Astrocyte (in vitro differentiated cells and primary cell): ENCODE results near the gene SMARCD2. TPM values are rescaled to one million over a fixed set of nuclear protein-coding genes. Genes with fewer than 3 reads are reported as not detected.

Source experiments
- DNase-seq: peaks from one replicate; pipeline ENCODE4 v3.0.0-alpha.2; 2010; ENCODE audit warnings: low read depth
- FAIRE-seq: peaks from 2 replicates; lab custom pipeline; 2011; peaks lifted over from hg19 to GRCh38; lab: Jason Lieb, UNC
- H2AFZ ChIP-seq: 2 replicates; pipeline ENCODE4 v1.6.0; 2012; ENCODE audit warnings: low read depth, low read length, inconsistent platforms
- H3K27ac ChIP-seq: 2 replicates; pipeline ENCODE4 v1.5.1; 2011; ENCODE audit warnings: low read depth, low read length, inconsistent platforms
- H3K27me3 ChIP-seq: 2 replicates; pipeline ENCODE4 v1.6.0; 2011; ENCODE audit warnings: low read length, inconsistent platforms; ENCODE audit not compliant: insufficient read depth
- H3K36me3 ChIP-seq: 2 replicates; pipeline ENCODE4 v1.5.1; 2011; ENCODE audit warnings: low read length, inconsistent platforms; ENCODE audit not compliant: insufficient read depth
- H3K4me1 ChIP-seq: 2 replicates; pipeline ENCODE4 v1.5.1; 2011; ENCODE audit warnings: low read length, inconsistent platforms; ENCODE audit not compliant: insufficient read depth
- H3K4me2 ChIP-seq: 2 replicates; pipeline ENCODE4 v1.6.0; 2012; ENCODE audit warnings: low read length, inconsistent platforms
- H3K4me3 ChIP-seq: 2 replicates; pipeline ENCODE4 v1.5.1; 2011; ENCODE audit warnings: low read depth, mild to moderate bottlenecking, low read length, inconsistent platforms; ENCODE audit not compliant: insufficient read depth
- H3K79me2 ChIP-seq: 2 replicates; pipeline ENCODE4 v1.6.0; 2012; ENCODE audit warnings: mild to moderate bottlenecking, low read length, inconsistent platforms; ENCODE audit not compliant: insufficient read depth
- H3K9ac ChIP-seq: 2 replicates; pipeline ENCODE4 v1.6.0; 2012; ENCODE audit warnings: mild to moderate bottlenecking, low read length, inconsistent platforms
- H3K9me3 ChIP-seq: 2 replicates; pipeline ENCODE4 v1.5.1; 2012; ENCODE audit warnings: low read depth, mild to moderate bottlenecking, low read length, inconsistent platforms; ENCODE audit not compliant: insufficient read depth
- H4K20me1 ChIP-seq: 2 replicates; pipeline ENCODE4 v1.6.0; 2012; ENCODE audit warnings: low read length, inconsistent platforms; ENCODE audit not compliant: insufficient read depth
- H3K27ac Mint-ChIP-seq: one replicate; pipeline ENCODE4 v1.8.0; 2021; ENCODE audit warnings: mild to moderate bottlenecking, mixed read lengths; ENCODE audit not compliant: unreplicated experiment
- H3K27me3 Mint-ChIP-seq: one replicate; pipeline ENCODE4 v1.8.0; 2021; ENCODE audit warnings: low read depth, mixed read lengths; ENCODE audit not compliant: unreplicated experiment
- H3K36me3 Mint-ChIP-seq: one replicate; pipeline ENCODE4 v1.8.0; 2021; ENCODE audit warnings: low read depth, mixed read lengths; ENCODE audit not compliant: unreplicated experiment
- H3K4me1 Mint-ChIP-seq: one replicate; pipeline ENCODE4 v1.8.0; 2021; ENCODE audit warnings: low read depth, mixed read lengths; ENCODE audit not compliant: unreplicated experiment
- H3K4me3 Mint-ChIP-seq: one replicate; pipeline ENCODE4 v1.8.0; 2021; ENCODE audit warnings: mild to moderate bottlenecking, moderate library complexity, mixed read lengths; ENCODE audit not compliant: unreplicated experiment
- H3K9me3 Mint-ChIP-seq: one replicate; pipeline ENCODE4 v1.8.0; 2021; ENCODE audit warnings: mild to moderate bottlenecking, mixed read lengths; ENCODE audit not compliant: unreplicated experiment
- EZH2 ChIP-seq: IDR thresholded peaks from 2 replicates; pipeline ENCODE4 v1.6.1; 2012; ENCODE audit warnings: mild to moderate bottlenecking, low read length, inconsistent platforms; ENCODE audit not compliant: insufficient read depth
- total RNA-seq: library from RNA; stranded (reverse); gene quantifications from 2 replicates; pipeline ENCODE4 v1.2.1, GENCODE V29; 2021
- TF ChIP-seq, protein P1 (sequence below): IDR thresholded peaks from 2 replicates; pipeline ENCODE4 v1.5.1; 2011; ENCODE audit warnings: low read depth, mild to moderate bottlenecking, inconsistent platforms, low read length, moderate library complexity; ENCODE audit not compliant: insufficient read depth

Gene SMARCD2
- total RNA-seq, 1 donor from 2014 or later = 33.9 TPM

GRCh38 chr17:63832014-63832413, 10.5 kb downstream of the SMARCD2 start:
- no peak overlapping the region for H2AFZ ChIP-seq
- H3K36me3 Mint-ChIP-seq = peaks cover 31% of the 10 kb centered on the region
- H3K27me3 ChIP-seq = no peaks in the 10 kb centered on the region
- H3K9me3 ChIP-seq = no peaks in the 10 kb centered on the region
- H3K4me2 ChIP-seq = no peak overlapping the region
- H3K36me3 ChIP-seq = peaks cover 60% of the 10 kb centered on the region
- DNase-seq (no peak), FAIRE-seq (no peak)
- no peak overlapping the region for H3K27ac Mint-ChIP-seq
- peaks cover 11% of the 10 kb centered on the region for H3K4me1 ChIP-seq
- peaks cover 45% of the 10 kb centered on the region for H3K79me2 ChIP-seq
- no peak overlapping the region for H3K27ac ChIP-seq
- H4K20me1 ChIP-seq = peaks cover 81% of the 10 kb centered on the region
- H3K4me3 Mint-ChIP-seq = peak overlapping the region; percentile 22
- TF ChIP-seq EZH2 = no peak
- TF ChIP-seq, protein P1, sequence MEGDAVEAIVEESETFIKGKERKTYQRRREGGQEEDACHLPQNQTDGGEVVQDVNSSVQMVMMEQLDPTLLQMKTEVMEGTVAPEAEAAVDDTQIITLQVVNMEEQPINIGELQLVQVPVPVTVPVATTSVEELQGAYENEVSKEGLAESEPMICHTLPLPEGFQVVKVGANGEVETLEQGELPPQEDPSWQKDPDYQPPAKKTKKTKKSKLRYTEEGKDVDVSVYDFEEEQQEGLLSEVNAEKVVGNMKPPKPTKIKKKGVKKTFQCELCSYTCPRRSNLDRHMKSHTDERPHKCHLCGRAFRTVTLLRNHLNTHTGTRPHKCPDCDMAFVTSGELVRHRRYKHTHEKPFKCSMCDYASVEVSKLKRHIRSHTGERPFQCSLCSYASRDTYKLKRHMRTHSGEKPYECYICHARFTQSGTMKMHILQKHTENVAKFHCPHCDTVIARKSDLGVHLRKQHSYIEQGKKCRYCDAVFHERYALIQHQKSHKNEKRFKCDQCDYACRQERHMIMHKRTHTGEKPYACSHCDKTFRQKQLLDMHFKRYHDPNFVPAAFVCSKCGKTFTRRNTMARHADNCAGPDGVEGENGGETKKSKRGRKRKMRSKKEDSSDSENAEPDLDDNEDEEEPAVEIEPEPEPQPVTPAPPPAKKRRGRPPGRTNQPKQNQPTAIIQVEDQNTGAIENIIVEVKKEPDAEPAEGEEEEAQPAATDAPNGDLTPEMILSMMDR = no peak
- peaks cover 2% of the 10 kb centered on the region for H3K4me1 Mint-ChIP-seq
- no peak overlapping the region for H3K4me3 ChIP-seq
- H3K9ac ChIP-seq = no peak overlapping the region
- H3K9me3 Mint-ChIP-seq = no peaks in the 10 kb centered on the region
- H3K27me3 Mint-ChIP-seq = no peaks in the 10 kb centered on the region

DNA sequence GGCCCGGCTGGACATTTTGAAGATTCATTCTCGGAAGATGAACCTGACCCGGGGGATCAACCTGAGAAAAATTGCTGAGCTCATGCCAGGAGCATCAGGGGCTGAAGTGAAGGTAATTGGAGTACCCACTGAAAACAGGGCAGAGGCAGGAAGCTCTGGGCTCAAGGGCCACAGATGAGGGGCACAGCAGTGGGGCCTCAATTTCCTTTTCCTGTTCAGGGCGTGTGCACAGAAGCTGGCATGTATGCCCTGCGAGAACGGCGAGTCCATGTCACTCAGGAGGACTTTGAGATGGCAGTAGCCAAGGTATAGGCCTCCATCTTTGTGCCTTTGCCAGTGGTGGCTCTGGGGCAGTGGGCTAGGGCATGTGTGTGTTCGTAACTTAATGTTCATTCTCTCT, 11.0 kb downstream of the SMARCD2 start:
- peaks cover 60% of the 10 kb centered on the region for H3K36me3 ChIP-seq
- H3K4me3 Mint-ChIP-seq = no peak overlapping the region
- H3K9ac ChIP-seq = no peak overlapping the region
- no peak overlapping the region for H3K4me3 ChIP-seq
- H4K20me1 ChIP-seq = peaks cover 76% of the 10 kb centered on the region
- H3K4me1 Mint-ChIP-seq = peaks cover 2% of the 10 kb centered on the region
- DNase-seq = no peak
- H3K27me3 Mint-ChIP-seq = no peaks in the 10 kb centered on the region
- H3K79me2 ChIP-seq = peaks cover 42% of the 10 kb centered on the region
- H3K4me1 ChIP-seq = peaks cover 11% of the 10 kb centered on the region
- H3K9me3 ChIP-seq = no peaks in the 10 kb centered on the region
- TF ChIP-seq EZH2 = no peak
- TF ChIP-seq, protein P1 = no peak
- no peaks in the 10 kb centered on the region for H3K27me3 ChIP-seq
- H3K9me3 Mint-ChIP-seq = no peaks in the 10 kb centered on the region
- H3K27ac Mint-ChIP-seq = peak overlapping the region; percentile 12
- H2AFZ ChIP-seq = no peak overlapping the region
- H3K36me3 Mint-ChIP-seq = peaks cover 31% of the 10 kb centered on the region
- no peak overlapping the region for H3K27ac ChIP-seq
- FAIRE-seq = no peak
- no peak overlapping the region for H3K4me2 ChIP-seq

GRCh38 chr17:63830904-63831491, 11.5 kb downstream of the SMARCD2 start:
- peaks cover 13% of the 10 kb centered on the region for H3K4me1 ChIP-seq
- TF ChIP-seq EZH2 = no peak
- TF ChIP-seq, protein P1 = no peak
- no peak overlapping the region for H3K4me2 ChIP-seq
- no peak overlapping the region for H3K9ac ChIP-seq
- Mint-ChIP-seq H3K4me1 (peaks cover 4% of the 10 kb centered on the region), H3K27ac (no peak overlapping the region), H3K9me3 (no peaks in the 10 kb centered on the region), H3K36me3 (peaks cover 31% of the 10 kb centered on the region), H3K4me3 (no peak overlapping the region), H3K27me3 (no peaks in the 10 kb centered on the region)
- DNase-seq (no peak), FAIRE-seq (no peak)
- H2AFZ ChIP-seq = no peak overlapping the region
- no peaks in the 10 kb centered on the region for H3K9me3 ChIP-seq
- peaks cover 81% of the 10 kb centered on the region for H4K20me1 ChIP-seq
- H3K27me3 ChIP-seq = no peaks in the 10 kb centered on the region
- H3K4me3 ChIP-seq = no peak overlapping the region
- H3K36me3 ChIP-seq = peaks cover 58% of the 10 kb centered on the region
- H3K27ac ChIP-seq = no peak overlapping the region
- H3K79me2 ChIP-seq = peaks cover 47% of the 10 kb centered on the region
